IPS-20b (cell line): ENCODE measurements around the gene ZC3H8.

Experiments
- H3K27ac ChIP-seq: one replicate; pipeline ENCODE4 v1.5.1; 2013; ENCODE audit warnings: low read length
- H3K27me3 ChIP-seq: 2 replicates; pipeline ENCODE4 v1.6.1; 2013; ENCODE audit warnings: mild to moderate bottlenecking, low read length, inconsistent platforms; ENCODE audit not compliant: insufficient read depth
- H3K36me3 ChIP-seq: 2 replicates; pipeline ENCODE4 v1.6.1; 2013; ENCODE audit warnings: low read depth, mild to moderate bottlenecking, inconsistent platforms, low read length, moderate library complexity; ENCODE audit not compliant: insufficient read depth
- H3K4me1 ChIP-seq: 2 replicates; pipeline ENCODE4 v1.6.1; 2013; ENCODE audit warnings: mild to moderate bottlenecking, control low read depth, inconsistent platforms, low read length, moderate library complexity; ENCODE audit not compliant: insufficient read depth
- H3K4me3 ChIP-seq: 2 replicates; pipeline ENCODE4 v1.5.1; 2013; ENCODE audit warnings: mild to moderate bottlenecking, low read length, inconsistent platforms
- H3K9ac ChIP-seq: 2 replicates; pipeline ENCODE4 v1.6.1; 2013; ENCODE audit warnings: low read depth, mild to moderate bottlenecking, inconsistent platforms, low read length, moderate library complexity
- H3K9me3 ChIP-seq: 2 replicates; pipeline ENCODE4 v1.6.1; 2013; ENCODE audit warnings: mild to moderate bottlenecking, low read depth, low read length, inconsistent platforms; ENCODE audit not compliant: insufficient read depth

The ZC3H8 gene

DNA sequence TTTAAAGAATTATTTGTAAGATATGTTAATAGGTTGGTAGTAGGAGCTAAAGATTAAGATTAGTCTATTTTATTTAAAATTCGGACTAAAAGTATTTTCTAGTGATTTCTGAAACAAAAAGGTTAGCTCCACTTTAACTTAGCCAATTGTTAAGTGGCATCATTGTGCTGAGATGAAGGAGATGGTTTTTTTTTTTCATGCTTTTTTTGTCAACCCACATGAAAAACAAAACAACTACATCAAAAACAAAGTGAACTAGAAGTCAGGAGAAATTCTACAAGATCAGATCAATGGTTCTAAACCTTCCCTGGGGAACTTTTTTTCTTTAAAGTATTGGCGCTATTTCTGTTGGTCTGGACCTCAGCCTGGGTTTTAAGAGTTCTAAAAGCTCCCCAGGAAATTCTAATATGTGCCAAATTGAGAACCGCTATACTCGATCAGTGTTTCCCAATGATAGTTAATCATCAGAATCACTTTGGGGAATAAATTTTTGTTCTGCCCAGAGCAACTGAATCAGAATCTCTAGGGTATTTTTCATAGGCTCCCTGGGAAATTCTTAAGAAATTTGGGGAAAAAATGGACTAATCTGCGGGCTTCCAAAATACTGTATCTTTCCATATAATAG is 22.9 kb upstream of the ZC3H8 start:
- no peak overlapping the region for H3K4me3 ChIP-seq
- H3K9me3 ChIP-seq, result no peaks in the 10 kb centered on the region
- peaks cover 3% of the 10 kb centered on the region; the same call in 1 of the 2 replicates for H3K4me1 ChIP-seq
- H3K27ac ChIP-seq, result no peak overlapping the region
- no peaks in the 10 kb centered on the region for H3K36me3 ChIP-seq
- H3K27me3 ChIP-seq, result no peaks in the 10 kb centered on the region
- no peak overlapping the region for H3K9ac ChIP-seq

DNA sequence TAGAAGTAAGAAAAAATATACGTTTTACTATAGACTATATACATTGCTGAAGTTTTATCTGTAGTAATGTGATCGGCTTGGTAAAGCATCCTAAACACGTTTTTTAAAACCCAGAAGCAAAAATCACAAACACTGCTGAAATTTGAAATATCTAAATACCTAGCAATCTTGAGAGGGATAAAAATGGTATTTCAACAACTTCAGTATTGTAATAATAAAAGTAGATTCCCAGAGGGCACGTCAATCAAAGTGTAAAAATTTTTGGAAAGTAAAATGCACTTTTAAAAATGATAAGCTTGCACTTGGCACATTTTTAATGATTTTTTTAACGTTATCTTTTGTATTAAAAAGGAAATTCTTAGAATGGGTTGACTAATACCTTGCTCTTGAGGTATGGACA is 22.1 kb upstream of the ZC3H8 start:
- peak overlapping the region; percentile 100; the same call in 1 of the 2 replicates for H3K9ac ChIP-seq
- no peaks in the 10 kb centered on the region for H3K27me3 ChIP-seq
- peak overlapping the region; percentile 87 for H3K4me3 ChIP-seq

DNA sequence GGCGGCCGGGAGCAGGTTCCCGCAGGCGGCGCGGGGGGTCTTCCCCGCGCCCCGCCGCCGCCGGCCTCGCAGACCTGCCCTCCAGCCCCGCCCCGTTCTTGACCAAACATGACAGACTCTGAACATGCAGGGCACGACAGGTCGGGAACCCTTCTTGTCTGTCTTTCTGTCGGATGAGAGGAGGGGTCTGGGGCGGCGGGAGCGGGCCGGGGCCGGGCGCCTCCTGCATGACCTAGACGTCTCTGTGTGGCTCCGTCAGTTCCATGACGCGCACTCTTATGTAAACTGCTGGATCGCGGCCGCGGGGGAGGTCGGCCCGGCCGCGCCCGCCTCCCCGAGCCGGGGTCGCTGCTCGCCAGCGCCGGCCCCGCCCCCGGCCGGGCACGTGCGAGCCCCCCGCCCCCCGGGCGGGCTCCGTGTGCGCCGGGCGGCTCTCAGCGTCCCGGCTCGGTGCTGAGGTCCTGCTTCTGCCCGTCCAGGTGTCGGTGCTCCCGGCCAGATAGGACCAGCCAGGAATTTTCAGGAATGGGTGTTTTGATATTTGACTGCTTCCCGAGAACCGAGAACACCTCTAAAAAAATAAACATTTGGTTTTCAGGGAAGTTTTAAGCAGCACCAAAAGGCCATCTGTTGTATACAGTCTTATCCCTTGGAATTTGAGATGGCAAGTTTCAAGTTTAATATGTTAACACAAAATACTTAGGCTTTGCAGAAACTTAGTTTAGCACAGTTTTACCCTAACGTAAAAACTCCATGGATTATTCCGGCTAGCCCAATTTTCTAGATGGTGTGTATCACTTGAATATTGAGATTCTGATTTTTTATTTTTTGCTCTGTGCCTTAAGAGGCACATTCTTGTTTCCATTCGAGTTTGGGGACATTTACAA is 21.3 kb upstream of the ZC3H8 start:
- no peaks in the 10 kb centered on the region for H3K27me3 ChIP-seq
- peak overlapping the region; percentile 93 for H3K27ac ChIP-seq

More for the DNA sequence above, 22.1 kb upstream of the ZC3H8 start:
- H3K9me3 ChIP-seq, result no peaks in the 10 kb centered on the region
- H3K4me1 ChIP-seq, result peaks cover 3% of the 10 kb centered on the region; the same call in 1 of the 2 replicates
- H3K36me3 ChIP-seq, result no peaks in the 10 kb centered on the region
- peak overlapping the region; percentile 55 for H3K27ac ChIP-seq

DNA sequence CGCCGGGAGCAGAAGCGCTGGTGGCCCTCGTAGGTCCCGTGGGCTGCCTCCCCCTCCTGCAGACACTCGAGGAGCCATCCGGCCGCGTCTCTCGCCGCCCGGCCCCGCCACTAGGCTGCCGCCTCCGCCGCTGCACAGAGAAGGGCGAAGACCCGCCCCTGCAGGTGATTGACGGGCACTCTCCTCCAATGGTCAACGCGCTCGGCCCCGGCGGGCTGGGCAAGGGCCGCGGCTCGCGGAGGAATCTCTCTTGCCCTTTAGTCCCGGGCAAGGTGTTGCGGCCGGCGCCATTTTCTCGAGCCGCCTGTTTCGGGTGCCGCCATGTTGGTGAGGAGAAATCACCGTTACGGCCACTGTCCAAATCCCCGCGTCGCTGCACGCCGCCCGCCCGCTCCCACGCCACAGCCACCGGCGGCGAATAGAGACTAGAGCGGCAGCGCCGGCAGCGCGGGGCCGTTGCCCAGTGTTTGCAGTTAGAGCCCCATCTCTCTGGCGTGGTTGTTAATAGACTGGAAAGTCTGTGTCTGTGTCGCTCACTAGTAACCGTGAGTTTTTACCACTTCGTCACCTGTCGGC is 20.6 kb upstream of the ZC3H8 start, which contains the start of gene ZC3H6:
ZC3H6 (plus strand) TSS at position 287 of the 576 bp plus-strand sequence. CDS start 398 bp downstream, outside the sequence.
- Histone ChIP-seq H3K9ac (peak within 1 kb of the TSS; percentile 100), H3K36me3 (no peaks in the 10 kb centered on the region), H3K4me3 (peak within 1 kb of the TSS; percentile 87), H3K27me3 (no peaks in the 10 kb centered on the region), H3K9me3 (no peaks in the 10 kb centered on the region), H3K4me1 (peaks cover 3% of the 10 kb centered on the region; the same call in 1 of the 2 replicates), H3K27ac (peak within 1 kb of the TSS; percentile 99)

More for the DNA sequence above, 21.3 kb upstream of the ZC3H8 start:
- H3K36me3 ChIP-seq, result no peaks in the 10 kb centered on the region
- H3K4me3 ChIP-seq, result peak overlapping the region; percentile 87
- peaks cover 3% of the 10 kb centered on the region; the same call in 1 of the 2 replicates for H3K4me1 ChIP-seq
- peak overlapping the region; percentile 100 for H3K9ac ChIP-seq
- H3K9me3 ChIP-seq, result no peaks in the 10 kb centered on the region

DNA sequence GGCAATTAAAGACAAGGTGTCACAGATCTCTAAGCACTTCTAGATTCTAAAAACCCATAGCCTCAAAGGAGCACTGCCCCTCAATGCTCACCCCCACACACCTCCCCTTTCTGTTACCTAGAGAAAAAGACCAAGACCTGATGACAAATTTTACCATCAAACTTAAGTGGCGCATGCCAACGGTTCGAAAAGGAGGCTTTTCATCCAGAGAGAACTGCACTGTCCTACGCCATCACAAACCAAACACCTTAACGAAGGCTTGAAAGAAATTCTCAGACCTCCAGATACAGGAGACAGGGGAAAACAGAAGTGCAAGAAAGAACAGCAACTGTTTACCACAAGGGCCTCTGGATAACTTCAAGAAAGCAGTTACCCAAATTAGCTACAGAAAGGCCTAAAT is 18.5 kb upstream of the ZC3H8 start:
- no peak overlapping the region for H3K9ac ChIP-seq
- no peaks in the 10 kb centered on the region for H3K36me3 ChIP-seq
- H3K9me3 ChIP-seq, result no peaks in the 10 kb centered on the region
- H3K27ac ChIP-seq, result no peak overlapping the region
- no peaks in the 10 kb centered on the region for H3K27me3 ChIP-seq
- peaks cover 3% of the 10 kb centered on the region; the same call in 1 of the 2 replicates for H3K4me1 ChIP-seq
- H3K4me3 ChIP-seq, result no peak overlapping the region

DNA sequence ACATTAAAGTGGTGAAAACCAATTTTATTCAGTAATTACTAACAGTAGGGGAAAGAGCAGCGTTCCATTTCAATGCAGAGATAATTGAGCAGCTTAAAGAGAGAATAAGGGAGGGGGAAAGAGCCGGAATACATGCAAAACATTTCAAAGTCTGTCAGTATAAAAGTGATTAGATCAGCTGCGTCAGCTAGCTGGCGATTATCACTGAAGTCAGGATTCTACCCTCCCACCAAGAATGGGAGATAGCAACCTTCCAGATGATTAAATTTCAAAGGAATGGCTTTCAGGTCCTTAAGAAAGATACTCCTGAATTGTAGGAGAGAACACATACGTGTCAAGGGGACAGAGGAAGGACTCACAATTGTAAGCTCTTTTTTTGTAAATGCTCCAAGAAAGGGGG is 17.8 kb upstream of the ZC3H8 start:
- Histone ChIP-seq H3K9me3 (no peaks in the 10 kb centered on the region), H3K27me3 (no peaks in the 10 kb centered on the region), H3K27ac (no peak overlapping the region), H3K9ac (no peak overlapping the region), H3K4me3 (no peak overlapping the region), H3K36me3 (no peaks in the 10 kb centered on the region), H3K4me1 (peaks cover 3% of the 10 kb centered on the region; the same call in 1 of the 2 replicates)

DNA sequence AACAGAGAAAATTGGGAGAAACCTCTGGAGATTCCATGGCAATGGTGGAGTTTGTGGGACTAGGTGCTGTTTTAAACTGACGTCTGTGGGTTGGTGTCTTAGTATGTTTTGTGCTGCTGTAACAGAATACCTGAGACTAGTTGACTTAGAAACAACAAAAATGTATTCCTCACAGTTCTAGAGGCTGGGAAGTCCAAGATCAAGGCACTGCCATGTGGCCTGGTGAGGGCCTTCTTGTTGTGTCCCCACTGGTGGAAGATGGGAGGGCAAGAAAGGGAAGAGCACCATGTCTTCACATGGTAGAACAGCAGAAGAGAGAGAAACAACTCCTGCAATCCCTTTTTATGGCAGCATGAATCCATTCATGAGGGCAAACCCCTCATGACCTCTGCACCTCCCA is 13.7 kb upstream of the ZC3H8 start:
- Histone ChIP-seq H3K9ac (no peak overlapping the region), H3K4me3 (no peak overlapping the region), H3K27me3 (no peaks in the 10 kb centered on the region), H3K36me3 (no peaks in the 10 kb centered on the region), H3K9me3 (no peaks in the 10 kb centered on the region), H3K4me1 (no peaks in the 10 kb centered on the region), H3K27ac (no peak overlapping the region)

DNA sequence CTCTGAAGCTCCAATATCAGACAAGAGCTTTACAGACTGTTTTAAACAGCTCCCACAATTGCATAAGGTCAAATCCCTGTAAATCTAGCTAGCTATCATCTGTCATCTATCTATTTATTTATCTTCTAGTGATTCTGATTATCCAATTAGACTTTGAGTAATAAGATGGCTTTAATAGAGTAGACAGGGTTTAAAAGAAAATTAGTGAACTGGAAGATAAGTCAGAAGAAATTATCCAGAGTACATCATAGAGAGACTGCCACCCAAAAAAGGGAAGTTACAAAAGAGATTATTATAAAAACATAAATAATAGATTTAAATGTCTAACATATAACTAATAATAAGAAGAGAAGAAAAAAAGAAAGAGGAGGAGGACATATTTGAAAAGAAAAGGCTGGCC is 8.0 kb upstream of the ZC3H8 start:
- Histone ChIP-seq H3K27me3 (no peaks in the 10 kb centered on the region), H3K36me3 (no peaks in the 10 kb centered on the region), H3K9me3 (no peaks in the 10 kb centered on the region; the same call in 1 of the 2 replicates), H3K4me3 (no peak overlapping the region), H3K27ac (no peak overlapping the region), H3K9ac (no peak overlapping the region), H3K4me1 (peaks cover 3% of the 10 kb centered on the region; the same call in 1 of the 2 replicates)

DNA sequence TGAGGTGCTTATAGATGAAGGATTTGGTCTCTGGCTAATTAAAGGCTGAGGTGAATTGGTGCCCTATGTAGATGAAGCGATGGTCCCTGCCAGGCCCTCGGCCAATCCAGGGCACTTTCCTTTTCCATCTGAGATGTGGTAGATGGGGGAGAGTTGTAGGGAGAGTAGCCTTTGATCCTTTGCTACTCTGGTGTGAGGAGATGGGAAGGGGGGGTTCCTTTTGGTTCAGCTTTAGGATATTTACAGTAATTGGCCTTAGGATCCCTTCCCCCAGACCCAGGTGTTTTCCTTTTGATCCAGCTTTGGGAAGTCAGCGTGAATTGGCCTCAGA is 5.4 kb upstream of the ZC3H8 start:
- no peak overlapping the region for H3K9ac ChIP-seq
- H3K36me3 ChIP-seq, result no peaks in the 10 kb centered on the region
- no peaks in the 10 kb centered on the region; the same call in 1 of the 2 replicates for H3K9me3 ChIP-seq
- H3K4me3 ChIP-seq, result no peak overlapping the region
- H3K27ac ChIP-seq, result no peak overlapping the region
- H3K4me1 ChIP-seq, result peaks cover 3% of the 10 kb centered on the region; the same call in 1 of the 2 replicates
- no peaks in the 10 kb centered on the region for H3K27me3 ChIP-seq

DNA sequence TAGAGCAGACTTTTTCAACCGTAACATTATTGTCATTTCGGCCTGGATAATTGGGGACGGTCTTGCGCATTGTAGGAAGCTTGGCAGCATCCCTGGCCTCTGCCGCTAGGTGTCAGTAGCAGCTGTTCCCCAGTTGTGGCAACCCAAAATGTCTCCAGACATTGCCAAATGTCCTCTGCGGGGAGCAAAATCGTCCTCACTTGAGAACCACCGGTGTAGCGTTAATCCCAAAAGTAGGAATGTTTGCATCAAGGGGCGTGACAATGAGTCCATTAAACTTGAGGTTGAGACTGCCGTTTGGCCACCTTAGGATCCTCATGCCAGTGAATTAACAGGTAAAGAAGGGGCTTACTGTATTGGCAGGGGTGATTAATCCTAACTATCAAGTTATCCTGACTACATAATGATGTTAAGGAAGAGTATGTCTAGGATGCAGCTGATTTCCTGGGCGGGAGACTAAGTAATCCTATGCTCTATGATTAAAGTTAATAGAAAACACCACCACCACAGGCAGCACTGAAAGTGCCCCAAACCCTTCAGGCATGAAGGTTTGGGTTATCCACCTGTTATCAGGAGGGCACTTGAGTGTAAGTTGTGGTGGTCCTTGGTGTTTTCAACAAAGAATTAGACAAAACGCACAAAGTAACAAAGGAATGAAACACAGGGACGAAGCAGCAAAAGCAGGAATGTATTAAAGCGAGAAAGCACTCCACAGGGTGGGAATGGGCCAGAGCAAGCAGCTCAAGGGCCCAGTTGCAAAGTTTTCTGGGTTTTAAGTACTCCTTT is 4.9 kb upstream of the ZC3H8 start:
- H3K4me3 ChIP-seq, result 0 out of 2 replicates have a peak overlapping the region, but pooled peaks have one; percentile 28

DNA sequence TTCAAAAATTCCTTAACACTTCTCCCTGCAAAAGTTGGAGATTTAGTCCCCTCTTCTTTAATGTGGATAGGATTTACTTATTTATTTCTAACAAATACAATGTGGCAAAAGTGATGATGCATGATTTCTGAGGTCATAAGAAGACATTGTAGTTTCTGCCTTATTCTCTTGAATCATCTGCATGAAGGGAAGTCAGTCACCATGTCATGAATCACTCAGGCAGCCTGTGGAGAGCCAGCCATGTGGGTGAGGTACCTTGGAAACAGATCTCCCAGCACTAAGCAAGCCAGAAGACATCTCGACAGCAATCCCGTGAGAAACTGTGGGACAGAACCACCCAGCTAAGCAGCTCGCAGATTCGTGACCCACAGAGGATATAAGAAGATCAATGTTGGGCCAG is 2.7 kb upstream of the ZC3H8 start:
- H3K9me3 ChIP-seq, result no peaks in the 10 kb centered on the region; the same call in 1 of the 2 replicates
- H3K4me3 ChIP-seq, result no peak overlapping the region
- no peak overlapping the region for H3K9ac ChIP-seq
- H3K27me3 ChIP-seq, result no peaks in the 10 kb centered on the region
- no peak overlapping the region for H3K27ac ChIP-seq
- H3K36me3 ChIP-seq, result no peaks in the 10 kb centered on the region
- peaks cover 3% of the 10 kb centered on the region; the same call in 1 of the 2 replicates for H3K4me1 ChIP-seq

More for the DNA sequence above, 4.9 kb upstream of the ZC3H8 start:
- Histone ChIP-seq H3K36me3 (no peaks in the 10 kb centered on the region), H3K4me1 (peaks cover 3% of the 10 kb centered on the region; the same call in 1 of the 2 replicates), H3K27ac (no peak overlapping the region), H3K9ac (no peak overlapping the region), H3K9me3 (no peaks in the 10 kb centered on the region; the same call in 1 of the 2 replicates), H3K27me3 (no peaks in the 10 kb centered on the region)
